IMR-90 (cell line): ENCODE measurements around the gene TMEM240. TPM values are rescaled to one million over a fixed set of nuclear protein-coding genes. Genes with fewer than 3 reads are reported as not detected.

Experiments used
- ATAC-seq: fragments of 200-7000 bp; cut with Tn5 transposase; 2 replicates; pipeline ENCODE4 v1.9.1; 2020; ENCODE audit warnings: low read depth, mild to moderate bottlenecking, moderate library complexity
- BruUV-seq: library from RNA; stranded (reverse); fragments of 400-500 nt; replicated peaks from 2 replicates; lab custom pipeline; 2021; lab: Mats Ljungman, UMichigan
- CTCF ChIA-PET: fragments of 300-600 bp; formaldehyde crosslinking; extraction: SDS; loops from one replicate; lab custom pipeline; 2021; ENCODE audit warnings: antibody characterized with exemption; lab: Yijun Ruan, JAX
- POLR2A ChIA-PET: fragments of 300-600 bp; sonication (Branson Sonifier 250); formaldehyde crosslinking; loops from one replicate; lab custom pipeline; 2022; ENCODE audit warnings: antibody characterized with exemption; ENCODE audit not compliant: unreplicated experiment; lab: Charles Lee
- DNase-seq: peaks from one replicate; pipeline ENCODE4 v3.0.0; 2013
- H2AFZ ChIP-seq: replicated peaks from 2 replicates; pipeline ENCODE3; 2013; ENCODE audit warnings: low read length, mild to moderate bottlenecking; ENCODE audit not compliant: poor library complexity
- H2AK5ac ChIP-seq: 2 replicates; pipeline ENCODE4 v1.6.1; 2013; ENCODE audit warnings: low read depth, low read length, inconsistent platforms
- H2AK9ac ChIP-seq: replicated peaks from 2 replicates; pipeline ENCODE3; 2013; ENCODE audit warnings: mild to moderate bottlenecking, low read depth, low read length, moderate library complexity; ENCODE audit not compliant: poor library complexity
- H2BK120ac ChIP-seq: 2 replicates; pipeline ENCODE4 v1.6.1; 2013; ENCODE audit warnings: low read depth, low read length, inconsistent platforms
- H2BK15ac ChIP-seq: 3 replicates; pipeline ENCODE4 v1.6.1; 2013; ENCODE audit warnings: low read depth, low read length, inconsistent platforms
- H2BK20ac ChIP-seq: 2 replicates; pipeline ENCODE4 v1.6.1; 2013; ENCODE audit warnings: low read depth, mild to moderate bottlenecking, inconsistent platforms, low read length, moderate library complexity
- H2BK5ac ChIP-seq: 2 replicates; pipeline ENCODE4 v1.6.1; 2013; ENCODE audit warnings: mild to moderate bottlenecking, low read depth, low read length, inconsistent platforms; ENCODE audit not compliant: poor library complexity, severe bottlenecking
- H3K14ac ChIP-seq: replicated peaks from 2 replicates; pipeline ENCODE4 v1.6.1; 2013; ENCODE audit warnings: low read depth, low read length, inconsistent platforms
- H3K18ac ChIP-seq: 2 replicates; pipeline ENCODE4 v1.6.1; 2013; ENCODE audit warnings: low read depth, low read length, control low read depth
- H3K23ac ChIP-seq: 2 replicates; pipeline ENCODE4 v1.6.1; 2013; ENCODE audit warnings: low read depth, low read length, inconsistent platforms
- H3K27ac ChIP-seq: 2 replicates; pipeline ENCODE4 v1.5.1; 2013; ENCODE audit warnings: mild to moderate bottlenecking, control low read depth, low read length; ENCODE audit not compliant: insufficient read depth
- H3K27me3 ChIP-seq: 2 replicates; pipeline ENCODE4 v1.6.1; 2013; ENCODE audit warnings: low read length; ENCODE audit not compliant: control insufficient read depth, insufficient read depth
- H3K36me3 ChIP-seq: 2 replicates; pipeline ENCODE4 v1.6.1; 2013; ENCODE audit warnings: low read length, mixed read lengths; ENCODE audit not compliant: control insufficient read depth, insufficient read depth
- H3K4ac ChIP-seq: 2 replicates; pipeline ENCODE4 v1.6.1; 2013; ENCODE audit warnings: low read depth, low read length, inconsistent platforms
- H3K4me1 ChIP-seq: 2 replicates; pipeline ENCODE4 v1.6.1; 2013; ENCODE audit warnings: low read length, mixed read lengths; ENCODE audit not compliant: control insufficient read depth, insufficient read depth
- H3K4me2 ChIP-seq: 2 replicates; pipeline ENCODE4 v1.6.1; 2013; ENCODE audit warnings: low read depth, mild to moderate bottlenecking, control low read depth, low read length, moderate library complexity
- H3K4me3 ChIP-seq: 2 replicates; pipeline ENCODE4 v1.5.1; 2013; ENCODE audit warnings: low read depth, mild to moderate bottlenecking, control low read depth, low read length, moderate library complexity; ENCODE audit not compliant: insufficient read depth
- H3K56ac ChIP-seq: 2 replicates; pipeline ENCODE4 v1.6.1; 2013; ENCODE audit warnings: low read length, inconsistent platforms; ENCODE audit not compliant: insufficient read depth; ENCODE audit errors: extremely low read depth
- H3K79me1 ChIP-seq, 2 experiments: 2 replicates each; pipeline ENCODE4 v1.6.1; 2013; ENCODE audit warnings: low read length in 2 of 2, inconsistent platforms in 1 of 2, low read depth in 1 of 2
- H3K9ac ChIP-seq: 2 replicates; pipeline ENCODE4 v1.6.1; 2013; ENCODE audit warnings: low read depth, low read length, control low read depth
- H3K9me1 ChIP-seq: 2 replicates; pipeline ENCODE4 v1.6.1; 2013; ENCODE audit warnings: low read length, inconsistent platforms; ENCODE audit not compliant: insufficient read depth
- H3K9me3 ChIP-seq: 2 replicates; pipeline ENCODE4 v1.6.1; 2013; ENCODE audit warnings: low read length; ENCODE audit not compliant: control insufficient read depth, insufficient read depth
- H4K20me1 ChIP-seq: 2 replicates; pipeline ENCODE4 v1.6.1; 2013; ENCODE audit warnings: low read length, inconsistent platforms; ENCODE audit not compliant: insufficient read depth
- H4K5ac ChIP-seq: 2 replicates; pipeline ENCODE4 v1.6.1; 2013; ENCODE audit warnings: mild to moderate bottlenecking, low read depth, low read length, control low read depth
- H4K8ac ChIP-seq, 2 experiments: 2 replicates each; pipeline ENCODE4 v1.6.1; 2013; ENCODE audit warnings: low read depth in 2 of 2, low read length in 2 of 2, control low read depth in 1 of 2, inconsistent platforms in 1 of 2
- H4K91ac ChIP-seq: 2 replicates; pipeline ENCODE4 v1.6.1; 2013; ENCODE audit warnings: low read depth, low read length, inconsistent platforms; ENCODE audit not compliant: insufficient read depth
- BHLHE40 ChIP-seq: fragments of 150-350 bp; IDR thresholded peaks from 2 replicates; pipeline ENCODE4 v1.6.1; 2016; ENCODE audit warnings: mild to moderate bottlenecking, low read depth, low read length
- CEBPB ChIP-seq: IDR thresholded peaks from 2 replicates; pipeline ENCODE4 v1.6.1; 2012; ENCODE audit warnings: low read depth, low read length, improper control_type of control experiment
- CHD1 ChIP-seq: IDR thresholded peaks from 2 replicates; pipeline ENCODE4 v1.6.1; 2012; ENCODE audit warnings: low read depth, low read length, improper control_type of control experiment
- FOS ChIP-seq: fragments of 150-350 bp; IDR thresholded peaks from 2 replicates; pipeline ENCODE4 v1.6.1; 2016; ENCODE audit warnings: low read depth, low read length
- MAFK ChIP-seq: IDR thresholded peaks from 2 replicates; pipeline ENCODE4 v1.6.1; 2012; ENCODE audit warnings: low read depth, low read length, improper control_type of control experiment
- MAZ ChIP-seq: IDR thresholded peaks from 2 replicates; pipeline ENCODE4 v1.6.1; 2012; ENCODE audit warnings: low read depth, mild to moderate bottlenecking, low read length, improper control_type of control experiment, moderate library complexity, borderline replicate concordance
- MXI1 ChIP-seq: IDR thresholded peaks from 2 replicates; pipeline ENCODE4 v1.6.1; 2012; ENCODE audit warnings: low read depth, mild to moderate bottlenecking, low read length, moderate library complexity, borderline replicate concordance
- NFE2L2 ChIP-seq: fragments of 150-350 bp; IDR thresholded peaks from 2 replicates; pipeline ENCODE4 v1.6.1; 2016; ENCODE audit warnings: low read depth, mild to moderate bottlenecking, low read length
- POLR2A ChIP-seq: IDR thresholded peaks from 2 replicates; pipeline ENCODE4 v1.6.1; 2012; ENCODE audit warnings: mild to moderate bottlenecking, low read depth, low read length
- RAD21 ChIP-seq: IDR thresholded peaks from 2 replicates; pipeline ENCODE4 v1.6.1; 2012; ENCODE audit warnings: low read length, improper control_type of control experiment
- RCOR1 ChIP-seq: IDR thresholded peaks from 2 replicates; pipeline ENCODE4 v1.6.1; 2012; ENCODE audit warnings: mild to moderate bottlenecking, low read length, improper control_type of control experiment; ENCODE audit not compliant: insufficient replicate concordance
- RFX5 ChIP-seq: IDR thresholded peaks from 2 replicates; pipeline ENCODE4 v1.8.0; 2012; ENCODE audit warnings: low read depth, mild to moderate bottlenecking, low read length, moderate library complexity
- SMC3 ChIP-seq: fragments of 150-350 bp; IDR thresholded peaks from 2 replicates; pipeline ENCODE4 v1.6.1; 2016; ENCODE audit warnings: low read depth, mild to moderate bottlenecking, antibody characterized with exemption, low read length, moderate library complexity
- USF2 ChIP-seq: fragments of 150-350 bp; IDR thresholded peaks from 2 replicates; pipeline ENCODE4 v1.6.1; 2017; ENCODE audit warnings: mild to moderate bottlenecking, antibody characterized with exemption, low read length, low read depth
- WGBS, 2 experiments: methylation state at CpG; one replicate each; pipeline versions ENCODE4 v1.1.5 to v1.1.7; 2013; ENCODE audit warnings: missing lambda C conversion rate in 2 of 2; ENCODE audit not compliant: insufficient read length in 1 of 2; ENCODE audit errors: extremely low coverage in 2 of 2; 5-methylcytosine and 5-hydroxymethylcytosine counted together
- dilution Hi-C: fragments of 300-500 bp; cut with HindIII; formaldehyde crosslinking; loops from one replicate; pipeline ENCODE4 v1.14.3; 2018; ENCODE audit warnings: low sequenced_read_pairs; ENCODE audit not compliant: unreplicated experiment
- in situ Hi-C: fragments of 300-500 bp; cut with MboI; formaldehyde crosslinking; loops from 3 replicates; pipeline ENCODE4 v1.14.3; 2019; ENCODE audit warnings: low sequenced_read_pairs, inconsistent platforms, mixed read lengths
- intact Hi-C: fragments of 100-400 bp; cut with micrococcal nuclease; formaldehyde crosslinking; loops from 2 replicates; pipeline ENCODE4 v1.10.0; 2022
- polyA plus RNA-seq, 3 experiments: library from polyadenylated mRNA; depleted of rRNA; stranded (reverse); fragments of >200 nt; gene quantifications; 2 replicates each; pipeline ENCODE4 v1.2.3, GENCODE V29; 2012; ENCODE audit warnings: low replicate concordance in 1 of 3
- total RNA-seq: library from RNA; depleted of rRNA; stranded (reverse); fragments of >200 nt; gene quantifications from 2 replicates; pipeline ENCODE4 v1.2.3, GENCODE V29; 2012
- TF ChIP-seq, protein P1 (sequence below): conservative IDR thresholded peaks from 2 replicates; pipeline ENCODE4 v1.5.1; 2012; ENCODE audit warnings: mild to moderate bottlenecking, low read depth, low read length, improper control_type of control experiment
- TF ChIP-seq, protein P2 (sequence below): fragments of 150-350 bp; IDR thresholded peaks from 2 replicates; pipeline ENCODE4 v1.6.1; 2016; ENCODE audit warnings: low read depth, mild to moderate bottlenecking, low read length, moderate library complexity, borderline replicate concordance

TMEM240 gene
- total and polyA plus RNA-seq, 2 of the 4 experiments (the other 2 are of a cell fraction), result 1.6 to 7.6 TPM

DNA sequence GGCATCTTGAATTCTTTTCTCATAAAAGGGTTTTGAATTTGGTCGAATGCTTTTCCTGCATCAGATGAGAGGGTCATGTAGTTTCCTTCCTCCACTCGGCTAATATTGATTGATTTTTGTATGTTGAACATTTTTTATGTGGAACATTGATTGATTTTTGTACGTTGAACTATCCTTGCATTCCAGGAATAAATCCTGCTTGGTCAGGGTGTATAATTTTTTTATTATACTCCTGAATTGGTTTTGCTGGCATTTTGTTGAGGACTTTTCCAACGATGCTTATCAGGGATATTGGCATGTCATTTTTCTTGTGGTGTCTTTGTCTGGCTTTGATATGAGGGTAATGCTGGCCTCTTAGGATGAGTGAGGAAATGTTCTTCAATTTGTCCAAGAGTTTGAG, 8.5 kb downstream of the TMEM240 start:
- Histone ChIP-seq H2BK20ac (no peak overlapping the region), H3K14ac (no peak overlapping the region), H2AFZ (no peak overlapping the region), H3K23ac (no peak overlapping the region), H3K18ac (no peak overlapping the region), H3K56ac (no peak overlapping the region), H2AK9ac (no peak overlapping the region), H2BK5ac (no peak overlapping the region), H3K9ac (no peak overlapping the region), H3K4me2 (no peak overlapping the region), H3K9me1 (no peaks in the 10 kb centered on the region), H4K8ac (no peak overlapping the region), H4K20me1 (peaks cover 8% of the 10 kb centered on the region; the same call in 1 of the 2 replicates), H3K9me3 (peaks cover 6% of the 10 kb centered on the region), H2AK5ac (no peak overlapping the region), H3K4me1 (no peaks in the 10 kb centered on the region), H3K36me3 (peaks cover 40% of the 10 kb centered on the region), H3K27me3 (no peaks in the 10 kb centered on the region), H3K79me1 (peaks cover 0 to 14% of the 10 kb centered on the region in 2 experiments; a peak in 2 of 4 replicates), H3K4me3 (no peak overlapping the region), H2BK15ac (no peak overlapping the region), H4K5ac (no peak overlapping the region), H2BK120ac (no peak overlapping the region), H3K4ac (no peak overlapping the region), H4K91ac (no peak overlapping the region), H3K27ac (no peak overlapping the region)
- ATAC-seq, result no peak
- WGBS, 2 experiments, result 100% methylated on average over 1 of the region's 4 CpGs; no CpG with 5 or more reads in 1 of the 2 experiments
- no TSS peak for BruUV-seq
- TF ChIP-seq RAD21, result no peak
- TF ChIP-seq MAZ, result no peak
- TF ChIP-seq, protein P1, sequence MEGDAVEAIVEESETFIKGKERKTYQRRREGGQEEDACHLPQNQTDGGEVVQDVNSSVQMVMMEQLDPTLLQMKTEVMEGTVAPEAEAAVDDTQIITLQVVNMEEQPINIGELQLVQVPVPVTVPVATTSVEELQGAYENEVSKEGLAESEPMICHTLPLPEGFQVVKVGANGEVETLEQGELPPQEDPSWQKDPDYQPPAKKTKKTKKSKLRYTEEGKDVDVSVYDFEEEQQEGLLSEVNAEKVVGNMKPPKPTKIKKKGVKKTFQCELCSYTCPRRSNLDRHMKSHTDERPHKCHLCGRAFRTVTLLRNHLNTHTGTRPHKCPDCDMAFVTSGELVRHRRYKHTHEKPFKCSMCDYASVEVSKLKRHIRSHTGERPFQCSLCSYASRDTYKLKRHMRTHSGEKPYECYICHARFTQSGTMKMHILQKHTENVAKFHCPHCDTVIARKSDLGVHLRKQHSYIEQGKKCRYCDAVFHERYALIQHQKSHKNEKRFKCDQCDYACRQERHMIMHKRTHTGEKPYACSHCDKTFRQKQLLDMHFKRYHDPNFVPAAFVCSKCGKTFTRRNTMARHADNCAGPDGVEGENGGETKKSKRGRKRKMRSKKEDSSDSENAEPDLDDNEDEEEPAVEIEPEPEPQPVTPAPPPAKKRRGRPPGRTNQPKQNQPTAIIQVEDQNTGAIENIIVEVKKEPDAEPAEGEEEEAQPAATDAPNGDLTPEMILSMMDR, result no peak
- TF ChIP-seq RCOR1, result no peak
- TF ChIP-seq, protein P2, sequence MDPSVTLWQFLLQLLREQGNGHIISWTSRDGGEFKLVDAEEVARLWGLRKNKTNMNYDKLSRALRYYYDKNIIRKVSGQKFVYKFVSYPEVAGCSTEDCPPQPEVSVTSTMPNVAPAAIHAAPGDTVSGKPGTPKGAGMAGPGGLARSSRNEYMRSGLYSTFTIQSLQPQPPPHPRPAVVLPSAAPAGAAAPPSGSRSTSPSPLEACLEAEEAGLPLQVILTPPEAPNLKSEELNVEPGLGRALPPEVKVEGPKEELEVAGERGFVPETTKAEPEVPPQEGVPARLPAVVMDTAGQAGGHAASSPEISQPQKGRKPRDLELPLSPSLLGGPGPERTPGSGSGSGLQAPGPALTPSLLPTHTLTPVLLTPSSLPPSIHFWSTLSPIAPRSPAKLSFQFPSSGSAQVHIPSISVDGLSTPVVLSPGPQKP, result no peak
- TF ChIP-seq USF2, result no peak
- no peak for TF ChIP-seq SMC3
- no peak for TF ChIP-seq BHLHE40
- TF ChIP-seq CHD1, result no peak
- TF ChIP-seq POLR2A, result no peak
- no peak for TF ChIP-seq MAFK
- TF ChIP-seq CEBPB, result no peak
- no peak for TF ChIP-seq FOS
- TF ChIP-seq NFE2L2, result no peak
- no peak for TF ChIP-seq RFX5
- no peak for TF ChIP-seq MXI1
- in situ Hi-C loops, result no loop called here
- intact Hi-C loops, result no loop called here
- CTCF ChIA-PET, result no interaction called here
- no peak for DNase-seq
- dilution Hi-C loops, result no loop called here
- POLR2A ChIA-PET, result no interaction called here
